H9 (cell line): ENCODE data around the gene PWWP2B. TPM values are rescaled to one million over a fixed set of nuclear protein-coding genes. Genes with fewer than 3 reads are reported as not detected.

Experiments used
- DNase-seq: peaks from one replicate; pipeline ENCODE4 v3.0.0-alpha.2; 2017
- H2AFZ ChIP-seq: one replicate; pipeline ENCODE4 v1.6.1; 2013; ENCODE audit warnings: mild to moderate bottlenecking, low read length, control low read depth, moderate library complexity
- H2AK5ac ChIP-seq: 2 replicates; pipeline ENCODE4 v1.6.1; 2013; ENCODE audit warnings: low read length, control low read depth, mixed read lengths; ENCODE audit not compliant: insufficient read length
- H2BK120ac ChIP-seq: one replicate; pipeline ENCODE4 v1.6.1; 2013; ENCODE audit warnings: low read depth, mild to moderate bottlenecking, low read length, control low read depth, inconsistent platforms; ENCODE audit not compliant: poor library complexity, severe bottlenecking
- H2BK12ac ChIP-seq: 2 replicates; pipeline ENCODE4 v1.6.1; 2013; ENCODE audit warnings: low read length, control low read depth, mixed read lengths, low read depth; ENCODE audit not compliant: insufficient read length
- H2BK15ac ChIP-seq: 2 replicates; pipeline ENCODE4 v1.6.1; 2013; ENCODE audit warnings: low read depth, low read length, control low read depth
- H2BK20ac ChIP-seq: one replicate; pipeline ENCODE4 v1.6.1; 2013; ENCODE audit warnings: low read depth, mild to moderate bottlenecking, low read length, control low read depth, inconsistent platforms; ENCODE audit not compliant: poor library complexity, severe bottlenecking
- H2BK5ac ChIP-seq: 2 replicates; pipeline ENCODE4 v1.6.1; 2013; ENCODE audit warnings: low read length, control low read depth, mixed read lengths; ENCODE audit not compliant: insufficient read length
- H3K14ac ChIP-seq: 2 replicates; pipeline ENCODE4 v1.6.1; 2013; ENCODE audit warnings: low read length, control low read depth; ENCODE audit not compliant: insufficient read depth
- H3K18ac ChIP-seq: 2 replicates; pipeline ENCODE4 v1.6.1; 2013; ENCODE audit warnings: low read depth, mild to moderate bottlenecking, mixed read lengths, low read length, control low read depth; ENCODE audit not compliant: insufficient read length
- H3K23ac ChIP-seq: 2 replicates; pipeline ENCODE4 v1.6.1; 2013; ENCODE audit warnings: low read length, control low read depth, mixed read lengths, low read depth; ENCODE audit not compliant: insufficient read length
- H3K23me2 ChIP-seq: 2 replicates; pipeline ENCODE4 v1.6.1; 2013; ENCODE audit warnings: low read depth, mild to moderate bottlenecking, mixed read lengths, low read length, control low read depth; ENCODE audit not compliant: insufficient read length, poor library complexity, severe bottlenecking
- H3K27ac ChIP-seq: 2 replicates; pipeline ENCODE4 v1.5.1; 2013; ENCODE audit warnings: low read length, control low read depth, mixed read lengths, low read depth; ENCODE audit not compliant: insufficient read length
- H3K27me3 ChIP-seq: 2 replicates; pipeline ENCODE4 v1.6.1; 2013; ENCODE audit warnings: low read length, control low read depth, inconsistent platforms; ENCODE audit not compliant: insufficient read depth
- H3K4ac ChIP-seq: 2 replicates; pipeline ENCODE4 v1.6.1; 2013; ENCODE audit warnings: low read depth, mild to moderate bottlenecking, control low read depth, inconsistent platforms, low read length, moderate library complexity
- H3K4me1 ChIP-seq: 2 replicates; pipeline ENCODE4 v1.6.1; 2013; ENCODE audit warnings: low read length, control low read depth, inconsistent platforms; ENCODE audit not compliant: insufficient read depth
- H3K4me2 ChIP-seq: 2 replicates; pipeline ENCODE4 v1.6.1; 2013; ENCODE audit warnings: low read length, control low read depth, mixed read lengths; ENCODE audit not compliant: insufficient read length, insufficient read depth
- H3K56ac ChIP-seq: 2 replicates; pipeline ENCODE4 v1.6.1; 2013; ENCODE audit warnings: low read depth, mild to moderate bottlenecking, mixed read lengths, low read length, control low read depth; ENCODE audit not compliant: insufficient read length
- H3K79me1 ChIP-seq: 2 replicates; pipeline ENCODE4 v1.6.1; 2013; ENCODE audit warnings: low read depth, mild to moderate bottlenecking, moderate library complexity, low read length, control low read depth, inconsistent platforms; ENCODE audit not compliant: insufficient read depth, poor library complexity, severe bottlenecking
- H3K79me2 ChIP-seq: 2 replicates; pipeline ENCODE4 v1.6.1; 2013; ENCODE audit warnings: low read length, control low read depth, inconsistent platforms; ENCODE audit not compliant: insufficient read depth
- H3K9ac ChIP-seq: 2 replicates; pipeline ENCODE4 v1.6.1; 2013; ENCODE audit warnings: low read length, control low read depth, mixed read lengths; ENCODE audit not compliant: insufficient read length; ENCODE audit errors: extremely low read depth
- H3K9me3 ChIP-seq: one replicate; pipeline ENCODE4 v1.6.1; 2013; ENCODE audit warnings: low read depth, low read length, inconsistent platforms; ENCODE audit not compliant: control insufficient read depth
- H3T11ph ChIP-seq: one replicate; pipeline ENCODE4 v1.6.1; 2013; ENCODE audit warnings: mild to moderate bottlenecking, low read length, control low read depth, inconsistent platforms
- H4K20me1 ChIP-seq: one replicate; pipeline ENCODE4 v1.6.1; 2013; ENCODE audit not compliant: control insufficient read depth, insufficient read length, insufficient read depth
- H4K5ac ChIP-seq: 2 replicates; pipeline ENCODE4 v1.6.1; 2013; ENCODE audit warnings: low read depth, mild to moderate bottlenecking, mixed read lengths, low read length, control low read depth; ENCODE audit not compliant: insufficient read length
- H4K8ac ChIP-seq: replicated peaks from 2 replicates; pipeline ENCODE4 v1.6.1; 2013; ENCODE audit warnings: low read length, control low read depth, mixed read lengths, low read depth; ENCODE audit not compliant: insufficient read length
- H4K91ac ChIP-seq: 2 replicates; pipeline ENCODE4 v1.6.1; 2013; ENCODE audit warnings: low read depth, mild to moderate bottlenecking, moderate library complexity, mixed read lengths, low read length, control low read depth; ENCODE audit not compliant: insufficient read length
- H3K27ac Mint-ChIP-seq, 3 experiments: 2 replicates in 2 of 3; 3 replicates in 1 of 3; pipeline ENCODE4 v1.8.0; 2020 to 2021; ENCODE audit warnings: mixed read lengths in 3 of 3, mild to moderate bottlenecking in 1 of 3, moderate library complexity in 1 of 3
- H3K27me3 Mint-ChIP-seq: 2 replicates; pipeline ENCODE4 v1.8.0; 2021; ENCODE audit warnings: low read depth, mild to moderate bottlenecking, moderate library complexity, mixed read lengths
- H3K36me3 Mint-ChIP-seq, 3 experiments: 2 replicates in 2 of 3; 3 replicates in 1 of 3; pipeline ENCODE4 v1.8.0; 2020 to 2021; ENCODE audit warnings: low read depth in 3 of 3, mixed read lengths in 3 of 3; ENCODE audit not compliant: insufficient read depth in 1 of 3
- H3K4me1 Mint-ChIP-seq, 2 experiments: 2 replicates each; pipeline ENCODE4 v1.8.0; 2020; ENCODE audit warnings: mixed read lengths in 2 of 2
- H3K4me3 Mint-ChIP-seq, 2 experiments: 2 replicates in 1 of 2; 3 replicates in 1 of 2; pipeline ENCODE4 v1.8.0; 2020 to 2021; ENCODE audit warnings: mild to moderate bottlenecking in 2 of 2, mixed read lengths in 2 of 2, moderate library complexity in 1 of 2
- H3K9me3 Mint-ChIP-seq, 2 experiments: 2 replicates in 1 of 2; 3 replicates in 1 of 2; pipeline ENCODE4 v1.8.0; 2020; ENCODE audit warnings: mild to moderate bottlenecking in 2 of 2, mixed read lengths in 2 of 2, moderate library complexity in 1 of 2
- WGBS: extraction: QIAGEN DNeasy Blood & Tissue Kit; methylation state at CpG from one replicate; pipeline ENCODE4 v1.1.7; 2013; ENCODE audit warnings: missing lambda C conversion rate, low lambda C conversion rate, mixed read lengths; ENCODE audit not compliant: insufficient read length; ENCODE audit errors: extremely low coverage; 5-methylcytosine and 5-hydroxymethylcytosine counted together
- total RNA-seq: library from RNA; stranded (reverse); gene quantifications from 2 replicates; pipeline ENCODE4 v1.2.1, GENCODE V29; 2021
- TF ChIP-seq, protein P1 (sequence below): fragments of 200-600 bp; sonication (generic); conservative IDR thresholded peaks from 3 replicates; pipeline ENCODE4 v1.8.0; 2021; ENCODE audit warnings: antibody characterized with exemption, mild to moderate bottlenecking

The PWWP2B gene
- total RNA-seq, 1 experiment from 2014 or later: 10.0 TPM

DNA sequence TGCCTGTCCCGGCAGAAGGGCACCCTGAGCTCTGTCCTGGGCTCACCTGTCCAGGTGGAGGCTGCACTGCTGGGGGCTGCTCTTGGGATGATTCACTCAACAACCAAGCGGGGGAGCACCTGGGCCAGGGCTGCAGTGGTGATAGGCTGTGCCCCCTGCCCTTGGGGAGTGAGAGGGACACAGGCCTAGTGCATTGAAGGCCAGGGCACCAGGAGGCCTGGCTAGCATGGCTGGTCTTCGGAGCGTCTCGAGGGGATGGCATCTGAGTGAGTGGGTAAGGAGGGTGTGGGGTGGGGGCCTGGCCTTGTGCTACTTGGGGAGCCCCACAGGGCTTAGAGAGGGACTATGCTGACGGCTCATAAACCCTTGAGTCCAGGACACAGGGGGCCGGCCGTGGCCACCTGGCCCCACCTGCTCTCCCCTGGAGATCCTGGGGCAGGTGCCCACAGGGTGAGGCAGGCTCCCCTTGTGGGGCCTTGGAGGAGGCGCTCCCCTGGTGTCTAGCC, 3.1 kb downstream of the PWWP2B start:
- H2BK15ac ChIP-seq: no peak overlapping the region
- Mint-ChIP-seq H3K36me3 (no peaks in the 10 kb centered on the region), H3K27me3 (peaks cover 9% of the 10 kb centered on the region), H3K4me1 (peaks cover 12 to 19% of the 10 kb centered on the region in 2 experiments), H3K27ac (peak overlapping the region in 2 of 3 experiments; percentile 52 to 79; a peak in 2 of 7 replicates), H3K9me3 (peaks cover 0 to 2% of the 10 kb centered on the region in 2 experiments; a peak in 1 of 5 replicates), H3K4me3 (no peak overlapping the region; a peak in 1 of 5 replicates)
- H4K5ac ChIP-seq: no peak overlapping the region
- no peaks in the 10 kb centered on the region for H3K27me3 ChIP-seq
- H3K18ac ChIP-seq: no peak overlapping the region
- no peaks in the 10 kb centered on the region for H3K9me3 ChIP-seq
- no peak for DNase-seq
- H3K23ac ChIP-seq: no peak overlapping the region
- no CpG with 5 or more reads among the region's 9 CpGs for WGBS
- H3K79me2 ChIP-seq: no peaks in the 10 kb centered on the region
- H2BK5ac ChIP-seq: no peak overlapping the region
- H2AK5ac ChIP-seq: no peak overlapping the region
- H3K79me1 ChIP-seq: no peaks in the 10 kb centered on the region
- peaks cover 7% of the 10 kb centered on the region for H3K23me2 ChIP-seq
- H2BK20ac ChIP-seq: no peak overlapping the region
- no peak overlapping the region for H4K8ac ChIP-seq
- no peak overlapping the region for H2BK120ac ChIP-seq
- H2BK12ac ChIP-seq: no peak overlapping the region
- no peak overlapping the region for H3K4ac ChIP-seq
- no peak overlapping the region for H3K9ac ChIP-seq
- H3K14ac ChIP-seq: no peak overlapping the region
- H3K4me2 ChIP-seq: no peak overlapping the region
- H3K27ac ChIP-seq: no peak overlapping the region
- H4K91ac ChIP-seq: no peak overlapping the region
- H4K20me1 ChIP-seq: peaks cover 4% of the 10 kb centered on the region
- H2AFZ ChIP-seq: no peak overlapping the region
- TF ChIP-seq, protein P1, sequence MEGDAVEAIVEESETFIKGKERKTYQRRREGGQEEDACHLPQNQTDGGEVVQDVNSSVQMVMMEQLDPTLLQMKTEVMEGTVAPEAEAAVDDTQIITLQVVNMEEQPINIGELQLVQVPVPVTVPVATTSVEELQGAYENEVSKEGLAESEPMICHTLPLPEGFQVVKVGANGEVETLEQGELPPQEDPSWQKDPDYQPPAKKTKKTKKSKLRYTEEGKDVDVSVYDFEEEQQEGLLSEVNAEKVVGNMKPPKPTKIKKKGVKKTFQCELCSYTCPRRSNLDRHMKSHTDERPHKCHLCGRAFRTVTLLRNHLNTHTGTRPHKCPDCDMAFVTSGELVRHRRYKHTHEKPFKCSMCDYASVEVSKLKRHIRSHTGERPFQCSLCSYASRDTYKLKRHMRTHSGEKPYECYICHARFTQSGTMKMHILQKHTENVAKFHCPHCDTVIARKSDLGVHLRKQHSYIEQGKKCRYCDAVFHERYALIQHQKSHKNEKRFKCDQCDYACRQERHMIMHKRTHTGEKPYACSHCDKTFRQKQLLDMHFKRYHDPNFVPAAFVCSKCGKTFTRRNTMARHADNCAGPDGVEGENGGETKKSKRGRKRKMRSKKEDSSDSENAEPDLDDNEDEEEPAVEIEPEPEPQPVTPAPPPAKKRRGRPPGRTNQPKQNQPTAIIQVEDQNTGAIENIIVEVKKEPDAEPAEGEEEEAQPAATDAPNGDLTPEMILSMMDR: 0 out of 3 replicates have a peak, but pooled peaks have one; percentile 21
- H3T11ph ChIP-seq: no peak overlapping the region
- no peaks in the 10 kb centered on the region; the same call in 1 of the 2 replicates for H3K4me1 ChIP-seq
- no peak overlapping the region for H3K56ac ChIP-seq
